ENCODE measurements around the gene THUMPD1. TPM values are rescaled to one million over a fixed set of nuclear protein-coding genes. Genes with fewer than 3 reads are reported as not detected.
"Not testable (repeated sequence)": the region's sequence is repeated elsewhere in the genome, so short reads cannot be mapped to it uniquely, and the experiment has no call there.

Gene THUMPD1
- total and polyA plus RNA-seq, 9 donors, result 22.5 to 38.6 (median 31.0) TPM

- no peaks in the 10 kb centered on the region for H3K9me3 ChIP-seq (replicated peaks; ENCODE audit: control insufficient read depth, low read depth, low read length)
- no peak for DNase-seq
- no peaks in the 10 kb centered on the region for H3K36me3 ChIP-seq (ENCODE audit: control insufficient read depth, insufficient read depth, low read length)
- H3K4me1 ChIP-seq (ENCODE audit: control insufficient read depth, insufficient read depth, low read length), result no peaks in the 10 kb centered on the region
- H3K27me3 ChIP-seq (ENCODE audit: control insufficient read depth, insufficient read depth, low read length), result no peaks in the 10 kb centered on the region
- WGBS (ENCODE audit: insufficient coverage), result no CpG with 5 or more reads among the region's 1 CpG
- H3K27ac ChIP-seq (ENCODE audit: low read length), result no peak overlapping the region
- no peak overlapping the region for H3K4me3 ChIP-seq (ENCODE audit: low read length)
Observed at GRCh38 chr16:20768121-20768520, 26.5 kb upstream of the THUMPD1 start.

GRCh38 chr16:20767577-20767976 lies 26.0 kb upstream of the THUMPD1 start:
- no peak for DNase-seq
- Histone ChIP-seq H3K27me3 (ENCODE audit: control insufficient read depth, insufficient read depth, low read length) (no peaks in the 10 kb centered on the region), H3K4me1 (ENCODE audit: control insufficient read depth, insufficient read depth, low read length) (no peaks in the 10 kb centered on the region), H3K9me3 (replicated peaks; ENCODE audit: control insufficient read depth, low read depth, low read length) (no peaks in the 10 kb centered on the region), H3K36me3 (ENCODE audit: control insufficient read depth, insufficient read depth, low read length) (no peaks in the 10 kb centered on the region), H3K27ac (ENCODE audit: low read length) (no peak overlapping the region), H3K4me3 (ENCODE audit: low read length) (no peak overlapping the region)

GRCh38 chr16:20766294-20766693 lies 24.7 kb upstream of the THUMPD1 start:
- H3K27ac ChIP-seq (ENCODE audit: low read length), result no peak overlapping the region
- no peaks in the 10 kb centered on the region for H3K9me3 ChIP-seq (replicated peaks; ENCODE audit: control insufficient read depth, low read depth, low read length)
- 100% methylated on average over 1 of the region's 5 CpGs for WGBS (ENCODE audit: insufficient coverage)
- H3K27me3 ChIP-seq (ENCODE audit: control insufficient read depth, insufficient read depth, low read length), result no peaks in the 10 kb centered on the region
- no peak for DNase-seq
- no peaks in the 10 kb centered on the region for H3K36me3 ChIP-seq (ENCODE audit: control insufficient read depth, insufficient read depth, low read length)
- H3K4me3 ChIP-seq (ENCODE audit: low read length), result no peak overlapping the region
- H3K4me1 ChIP-seq (ENCODE audit: control insufficient read depth, insufficient read depth, low read length), result no peaks in the 10 kb centered on the region

GRCh38 chr16:20765732-20766131 lies 24.1 kb upstream of the THUMPD1 start:
- no peaks in the 10 kb centered on the region for H3K27me3 ChIP-seq (ENCODE audit: control insufficient read depth, insufficient read depth, low read length)
- H3K27ac ChIP-seq (ENCODE audit: low read length), result no peak overlapping the region
- H3K9me3 ChIP-seq (replicated peaks; ENCODE audit: control insufficient read depth, low read depth, low read length), result no peaks in the 10 kb centered on the region
- WGBS (ENCODE audit: insufficient coverage), result no CpG with 5 or more reads among the region's 2 CpGs
- no peaks in the 10 kb centered on the region for H3K36me3 ChIP-seq (ENCODE audit: control insufficient read depth, insufficient read depth, low read length)
- DNase-seq, result no peak
- H3K4me3 ChIP-seq (ENCODE audit: low read length), result no peak overlapping the region
- no peaks in the 10 kb centered on the region for H3K4me1 ChIP-seq (ENCODE audit: control insufficient read depth, insufficient read depth, low read length)

- not testable (repeated sequence) for H3K27ac ChIP-seq (ENCODE audit: low read length); H3K4me3 ChIP-seq (ENCODE audit: low read length); DNase-seq; H3K9me3 ChIP-seq (replicated peaks; ENCODE audit: control insufficient read depth, low read depth, low read length); H3K36me3 ChIP-seq (ENCODE audit: control insufficient read depth, insufficient read depth, low read length); H3K27me3 ChIP-seq (ENCODE audit: control insufficient read depth, insufficient read depth, low read length); H3K4me1 ChIP-seq (ENCODE audit: control insufficient read depth, insufficient read depth, low read length)
- no CpG with 5 or more reads among the region's 1 CpG for WGBS (ENCODE audit: insufficient coverage)
Observed at GRCh38 chr16:20764448-20764847, 22.8 kb upstream of the THUMPD1 start.

- H3K36me3 ChIP-seq (ENCODE audit: control insufficient read depth, insufficient read depth, low read length), result no peaks in the 10 kb centered on the region
- H3K9me3 ChIP-seq (replicated peaks; ENCODE audit: control insufficient read depth, low read depth, low read length), result no peaks in the 10 kb centered on the region
- H3K4me1 ChIP-seq (ENCODE audit: control insufficient read depth, insufficient read depth, low read length), result no peaks in the 10 kb centered on the region
- DNase-seq, result peak; percentile 92
- H3K27me3 ChIP-seq (ENCODE audit: control insufficient read depth, insufficient read depth, low read length), result no peaks in the 10 kb centered on the region
- 29% methylated on average over 7 of the region's 10 CpGs for WGBS (ENCODE audit: insufficient coverage)
- peak within 1 kb of the TSS; percentile 20 for H3K27ac ChIP-seq (ENCODE audit: low read length)
- H3K4me3 ChIP-seq (ENCODE audit: low read length), result peak within 1 kb of the TSS; percentile 30
Observed at GRCh38 chr16:20763461-20764232, 22.0 kb upstream of the THUMPD1 start, which contains the start of gene ACSM3. Gene ACSM3, plus strand, starts transcription at chr16:20764014. Its CDS starts 6,021 bp downstream, at chr16:20770035.

- no peak overlapping the region for H3K4me3 ChIP-seq (ENCODE audit: low read length)
Observed at GRCh38 chr16:20762404-20763123, 20.9 kb upstream of the THUMPD1 start.

GRCh38 chr16:20761175-20761574 lies 19.6 kb upstream of the THUMPD1 start:
- WGBS (ENCODE audit: insufficient coverage), result 80% methylated on average over 1 of the region's 1 CpG
- Histone ChIP-seq H3K4me1 (ENCODE audit: control insufficient read depth, insufficient read depth, low read length) (no peaks in the 10 kb centered on the region), H3K4me3 (ENCODE audit: low read length) (no peak overlapping the region), H3K36me3 (ENCODE audit: control insufficient read depth, insufficient read depth, low read length) (no peaks in the 10 kb centered on the region), H3K9me3 (replicated peaks; ENCODE audit: control insufficient read depth, low read depth, low read length) (no peaks in the 10 kb centered on the region), H3K27ac (ENCODE audit: low read length) (no peak overlapping the region), H3K27me3 (ENCODE audit: control insufficient read depth, insufficient read depth, low read length) (no peaks in the 10 kb centered on the region)
- DNase-seq, result no peak

More at GRCh38 chr16:20762404-20763123, 20.9 kb upstream of the THUMPD1 start:
- DNase-seq, result no peak
- H3K36me3 ChIP-seq (ENCODE audit: control insufficient read depth, insufficient read depth, low read length), result no peaks in the 10 kb centered on the region
- no peaks in the 10 kb centered on the region for H3K27me3 ChIP-seq (ENCODE audit: control insufficient read depth, insufficient read depth, low read length)
- no peaks in the 10 kb centered on the region for H3K9me3 ChIP-seq (replicated peaks; ENCODE audit: control insufficient read depth, low read depth, low read length)
- H3K27ac ChIP-seq (ENCODE audit: low read length), result no peak overlapping the region
- WGBS (ENCODE audit: insufficient coverage), result no CpG with 5 or more reads among the region's 3 CpGs
- H3K4me1 ChIP-seq (ENCODE audit: control insufficient read depth, insufficient read depth, low read length), result no peaks in the 10 kb centered on the region

GRCh38 chr16:20760346-20760745 lies 18.7 kb upstream of the THUMPD1 start:
- Histone ChIP-seq H3K4me1 (ENCODE audit: control insufficient read depth, insufficient read depth, low read length) (no peaks in the 10 kb centered on the region), H3K4me3 (ENCODE audit: low read length) (no peak overlapping the region), H3K27ac (ENCODE audit: low read length) (no peak overlapping the region), H3K36me3 (ENCODE audit: control insufficient read depth, insufficient read depth, low read length) (no peaks in the 10 kb centered on the region), H3K27me3 (ENCODE audit: control insufficient read depth, insufficient read depth, low read length) (no peaks in the 10 kb centered on the region), H3K9me3 (replicated peaks; ENCODE audit: control insufficient read depth, low read depth, low read length) (no peaks in the 10 kb centered on the region)
- WGBS (ENCODE audit: insufficient coverage), result no CpG with 5 or more reads among the region's 2 CpGs
- DNase-seq, result no peak

- WGBS (ENCODE audit: insufficient coverage), result no CpG with 5 or more reads among the region's 5 CpGs
- H3K27ac ChIP-seq (ENCODE audit: low read length); DNase-seq; H3K9me3 ChIP-seq (replicated peaks; ENCODE audit: control insufficient read depth, low read depth, low read length); H3K36me3 ChIP-seq (ENCODE audit: control insufficient read depth, insufficient read depth, low read length); H3K4me3 ChIP-seq (ENCODE audit: low read length); H3K4me1 ChIP-seq (ENCODE audit: control insufficient read depth, insufficient read depth, low read length); H3K27me3 ChIP-seq (ENCODE audit: control insufficient read depth, insufficient read depth, low read length): not testable (repeated sequence)
Observed at GRCh38 chr16:20755799-20756198, 14.2 kb upstream of the THUMPD1 start.
